GM13976 (cell line): ENCODE data around the gene MYBPH.

ENCODE experiments used
- DNase-seq: peaks from one replicate; pipeline ENCODE4 v3.0.0; 2012; ENCODE audit warnings: low spot score
- CTCF ChIP-seq: IDR thresholded peaks from 2 replicates; pipeline ENCODE4 v1.5.1; 2012; ENCODE audit warnings: borderline replicate concordance, mild to moderate bottlenecking; ENCODE audit not compliant: insufficient read depth; ENCODE audit errors: extremely low read depth, missing control alignments, control extremely low read depth
- in situ Hi-C: fragments of 300-500 bp; cut with MboI; formaldehyde crosslinking; loops from one replicate; pipeline ENCODE4 v1.12.0; 2022; ENCODE audit warnings: low sequenced_read_pairs, mixed read lengths, inconsistent platforms; ENCODE audit not compliant: unreplicated experiment

MYBPH gene

DNA sequence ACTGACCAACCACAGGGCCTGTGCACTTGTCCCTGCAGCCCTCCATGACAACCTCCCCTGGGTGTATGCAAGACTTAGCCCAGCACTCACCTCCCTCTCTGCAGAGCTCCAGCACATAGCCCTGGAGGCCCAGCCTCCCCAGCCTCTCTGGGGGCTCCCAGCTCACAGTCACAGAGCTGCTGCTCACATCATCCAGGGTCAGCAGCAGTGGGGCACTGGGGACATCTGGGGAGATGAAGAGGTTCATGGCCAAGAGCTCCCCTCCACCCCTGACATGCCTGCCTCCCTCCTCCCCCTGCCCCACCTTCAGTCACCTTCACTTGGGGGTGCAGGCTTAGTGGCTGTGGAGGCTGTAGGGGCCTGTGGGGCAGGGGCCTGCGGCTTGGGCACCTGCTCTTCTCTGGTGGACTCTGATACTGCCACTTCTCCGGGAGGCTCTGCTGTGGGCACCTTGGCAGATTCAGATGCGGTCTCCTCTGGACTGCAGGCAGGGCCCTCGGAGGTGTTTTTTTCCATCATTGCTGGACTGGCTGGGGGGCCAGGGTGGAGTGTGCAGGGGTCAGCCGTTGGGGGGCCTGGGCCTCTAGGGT, at the start of gene MYBPH:
MYBPH (minus strand) TSS at position 590 of the 590 bp plus-strand sequence; CDS start at position 519, 71 bp downstream.
- no peak for TF ChIP-seq CTCF
- in situ Hi-C loops: no loop called here
- no peak for DNase-seq

GRCh38 chr1:203225071-203225470, 49.4 kb upstream of the MYBPH start:
- TF ChIP-seq CTCF: no peak
- in situ Hi-C loops: no loop called here
- DNase-seq: peak; percentile 4

DNA sequence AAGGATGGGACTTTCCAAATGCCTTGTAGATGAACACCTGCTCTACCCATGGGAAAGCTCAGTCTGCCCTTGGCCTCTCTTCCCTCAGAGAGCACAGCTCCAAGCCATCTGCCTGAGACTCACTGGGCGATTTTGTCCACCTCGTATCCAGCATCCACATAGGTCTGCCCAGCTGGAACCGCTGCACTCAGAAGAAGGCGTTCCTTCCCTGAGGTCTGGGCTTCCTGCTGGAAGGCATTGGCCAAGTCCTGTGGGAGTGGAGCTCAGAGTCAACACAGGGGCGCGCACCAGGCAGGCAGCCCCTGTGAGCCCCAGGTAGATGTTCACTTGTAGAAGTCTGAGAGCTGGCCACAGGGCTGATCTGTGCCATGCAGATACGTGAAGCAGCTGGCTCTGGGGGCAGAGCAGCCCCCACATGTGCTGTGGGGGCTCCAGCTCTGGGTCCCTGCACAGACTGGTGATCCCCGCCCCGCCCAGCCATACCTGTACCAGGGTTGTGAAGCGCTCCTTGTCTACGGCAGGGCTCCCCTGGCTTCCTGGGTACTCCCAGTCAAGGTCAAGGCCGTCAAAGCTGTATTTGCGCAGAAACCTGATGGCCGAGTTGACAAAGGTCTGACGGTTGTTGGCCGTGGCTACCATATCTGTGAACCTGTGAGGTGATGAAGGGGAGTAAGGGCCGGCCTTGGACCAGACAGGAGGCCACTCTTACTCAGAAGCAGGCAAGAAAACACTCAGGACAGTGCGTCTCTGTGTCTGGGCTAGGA, 47.6 kb upstream of the MYBPH start:
- no peak for DNase-seq
- in situ Hi-C loops: no loop called here
- no peak for TF ChIP-seq CTCF

DNA sequence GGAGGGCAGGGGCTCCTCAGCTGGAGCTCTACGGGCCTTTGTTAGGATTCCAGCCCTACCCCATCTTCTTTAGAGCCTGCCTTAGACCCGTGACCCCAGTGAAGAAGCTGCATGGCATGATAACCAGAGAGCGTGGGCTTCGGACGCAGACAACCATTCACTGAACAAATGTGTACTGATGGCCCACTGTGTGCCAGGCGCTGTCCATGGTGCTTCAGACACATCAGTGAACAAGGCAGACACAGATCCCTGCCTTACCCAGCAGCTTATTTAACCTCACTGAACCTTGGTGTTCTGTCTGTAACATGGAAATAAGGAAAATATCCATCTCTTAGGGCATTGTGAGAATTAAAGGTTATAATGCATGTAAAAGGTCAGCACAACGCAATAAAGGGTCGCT, 44.3 kb upstream of the MYBPH start:
- no peak for TF ChIP-seq CTCF
- DNase-seq: no peak
- in situ Hi-C loops: loop anchor here (5.0 kb wide), 1 partner anchor 178 kb away; no protein-coding TSS in a partner anchor

GRCh38 chr1:203219171-203219570, 43.5 kb upstream of the MYBPH start:
- in situ Hi-C loops: loop anchor here (5.0 kb wide), 1 partner anchor 177 kb away; no protein-coding TSS in a partner anchor
- no peak for DNase-seq
- no peak for TF ChIP-seq CTCF

- in situ Hi-C loops: loop anchor here (5.0 kb wide), 1 partner anchor 175 kb away; no protein-coding TSS in a partner anchor
- no peak for TF ChIP-seq CTCF
- no peak for DNase-seq
These were observed 42.0 kb upstream of the MYBPH start for GRCh38 chr1:203217668-203218067.
